Endothelial cell of umbilical vein (primary cell): ENCODE measurements around the gene SV2C.
A peak's percentile ranks its signal among the peaks of the same experiment; 100 is the strongest.

Experiments
- CTCF ChIP-seq, 2 donors: IDR thresholded peaks; 1 replicate in 1 of 2; 2 replicates in 1 of 2; pipeline ENCODE4 v1.5.1; 2011; ENCODE audit warnings: low read length in 2 of 2, mild to moderate bottlenecking in 2 of 2, moderate library complexity in 2 of 2, control low read depth in 1 of 2, inconsistent platforms in 1 of 2, low read depth in 1 of 2; ENCODE audit not compliant: insufficient read depth in 1 of 2; ENCODE audit errors: extremely low read depth in 1 of 2
- EZH2 ChIP-seq: IDR thresholded peaks from 2 replicates; pipeline ENCODE4 v1.6.1; 2012; ENCODE audit warnings: borderline replicate concordance, low read depth, mild to moderate bottlenecking, moderate library complexity, low read length, inconsistent platforms; ENCODE audit not compliant: severe bottlenecking
- JUN ChIP-seq: IDR thresholded peaks from 2 replicates; pipeline ENCODE4 v1.6.1; 2011; ENCODE audit warnings: borderline replicate concordance, low read depth; ENCODE audit not compliant: insufficient read length, insufficient read depth
- MAX ChIP-seq: IDR thresholded peaks from 2 replicates; pipeline ENCODE4 v1.6.1; 2011; ENCODE audit not compliant: insufficient read depth, insufficient read length
- MYC ChIP-seq: IDR thresholded peaks from one replicate; pipeline ENCODE4 v1.6.1; 2011; ENCODE audit warnings: mild to moderate bottlenecking, low read depth, low read length
- POLR2A ChIP-seq: IDR thresholded peaks from 2 replicates; pipeline ENCODE4 v1.6.1; 2012; ENCODE audit warnings: low read depth, mild to moderate bottlenecking, control low read depth, low read length
- POLR2AphosphoS5 ChIP-seq: IDR thresholded peaks from 2 replicates; pipeline ENCODE4 v1.6.1; 2012; ENCODE audit warnings: low read depth, mild to moderate bottlenecking, control low read depth, low read length, moderate library complexity; ENCODE audit not compliant: insufficient read depth

GRCh38 chr5:76145945-76146344 lies 62.8 kb downstream of the SV2C start:
- TF ChIP-seq POLR2AphosphoS5, result no peak
- no peak for TF ChIP-seq MAX
- no peak for TF ChIP-seq POLR2A
- peak in 1 of 2 donors; percentile 3 for TF ChIP-seq CTCF (IDR thresholded peaks at IDR 0.05; ENCODE audit: extremely low read depth in 1 of 2, insufficient read depth in 1 of 2, low read depth in 1 of 2, low read length in 2 of 2)
- no peak for TF ChIP-seq EZH2
- TF ChIP-seq MYC, result no peak
- no peak for TF ChIP-seq JUN
